Measurements from ENCODE around the gene OR52E4.

The OR52E4 gene

GRCh38 chr11:5929571-5930368 lies 49.3 kb downstream of the OR52E4 start:
- no peak for DNase-seq (ENCODE audit: low spot score)

GRCh38 chr11:5930614-5931013 lies 50.2 kb downstream of the OR52E4 start:
- no peak for DNase-seq (ENCODE audit: low spot score)

- DNase-seq (ENCODE audit: low spot score): no peak
Measured at GRCh38 chr11:5931061-5931460, 50.6 kb downstream of the OR52E4 start.

DNA sequence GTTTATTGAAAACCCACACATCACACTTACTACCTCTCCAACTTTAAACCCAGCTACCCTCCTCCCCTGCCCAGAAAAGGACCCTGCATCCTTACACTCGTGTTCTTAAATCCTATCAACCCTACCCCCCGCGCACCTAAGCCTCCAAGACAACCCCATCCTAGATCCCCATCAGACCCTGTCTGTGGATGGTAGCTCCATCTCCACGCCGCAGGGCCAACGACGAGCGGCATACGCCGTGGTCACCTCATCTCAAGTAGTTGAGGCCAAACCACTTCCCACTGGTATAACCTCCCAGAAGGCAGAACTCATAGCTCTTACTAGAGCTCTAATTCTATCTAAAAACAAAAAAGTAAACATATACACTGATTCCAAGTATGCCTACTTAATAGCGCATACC lies 52.2 kb downstream of the OR52E4 start:
- no peak for DNase-seq (ENCODE audit: low spot score)

GRCh38 chr11:5933116-5933515 lies 52.7 kb downstream of the OR52E4 start:
- DNase-seq (ENCODE audit: low spot score): no peak

Data from AG08396 (cell line).